Body of pancreas (tissue), 4 donors: ENCODE results near the gene PRSS56.

Source experiments
- POLR2A ChIP-seq, 3 donors: fragments of 450-650 bp; IDR thresholded peaks; one replicate each; pipeline ENCODE4 v1.6.1; 2016; ENCODE audit warnings: antibody characterized with exemption in 3 of 3, mild to moderate bottlenecking in 2 of 3
- TF ChIP-seq, protein P1 (sequence below), 7 experiments: fragments of 450-650 bp in 4 of 7; fragments of 200-600 bp in 3 of 7; sonication (generic) in 3 of 7; IDR thresholded peaks; one replicate each; pipeline ENCODE4 v1.5.1; 2016 to 2019; ENCODE audit warnings: antibody characterized with exemption in 7 of 7

DNA sequence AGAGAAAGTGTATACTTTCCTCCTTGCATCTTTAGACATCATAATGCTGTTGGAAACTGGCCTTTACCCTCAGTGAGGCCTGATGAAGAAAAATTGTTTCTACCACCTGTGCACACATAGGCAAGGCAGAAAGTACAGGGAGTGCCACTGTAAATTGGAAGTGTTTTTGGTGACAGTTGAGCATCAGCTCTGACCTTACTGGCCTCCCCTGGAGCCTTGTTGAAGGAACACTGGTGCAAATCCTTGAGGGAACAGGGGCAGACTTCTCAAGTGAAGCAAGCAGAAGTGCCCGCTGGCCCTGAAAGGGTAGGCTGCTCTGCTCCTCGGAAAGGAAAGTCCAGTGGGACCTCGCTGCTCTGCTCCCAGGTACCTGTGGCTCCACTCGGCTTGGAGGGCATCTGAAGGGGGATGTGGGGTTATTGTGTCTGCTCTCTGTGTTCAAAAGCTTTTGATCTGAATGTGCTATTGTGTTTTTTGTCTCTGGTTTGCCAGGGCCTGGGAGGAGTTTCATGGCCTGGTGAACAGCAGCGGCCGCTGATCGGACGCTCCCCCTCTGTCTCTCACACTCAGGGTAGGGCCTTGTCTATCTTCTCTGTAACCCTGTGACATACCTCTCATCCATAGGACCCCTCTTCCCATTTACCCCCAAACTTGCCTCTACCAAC, 53.7 kb downstream of the PRSS56 start:
- TF ChIP-seq, protein P1, sequence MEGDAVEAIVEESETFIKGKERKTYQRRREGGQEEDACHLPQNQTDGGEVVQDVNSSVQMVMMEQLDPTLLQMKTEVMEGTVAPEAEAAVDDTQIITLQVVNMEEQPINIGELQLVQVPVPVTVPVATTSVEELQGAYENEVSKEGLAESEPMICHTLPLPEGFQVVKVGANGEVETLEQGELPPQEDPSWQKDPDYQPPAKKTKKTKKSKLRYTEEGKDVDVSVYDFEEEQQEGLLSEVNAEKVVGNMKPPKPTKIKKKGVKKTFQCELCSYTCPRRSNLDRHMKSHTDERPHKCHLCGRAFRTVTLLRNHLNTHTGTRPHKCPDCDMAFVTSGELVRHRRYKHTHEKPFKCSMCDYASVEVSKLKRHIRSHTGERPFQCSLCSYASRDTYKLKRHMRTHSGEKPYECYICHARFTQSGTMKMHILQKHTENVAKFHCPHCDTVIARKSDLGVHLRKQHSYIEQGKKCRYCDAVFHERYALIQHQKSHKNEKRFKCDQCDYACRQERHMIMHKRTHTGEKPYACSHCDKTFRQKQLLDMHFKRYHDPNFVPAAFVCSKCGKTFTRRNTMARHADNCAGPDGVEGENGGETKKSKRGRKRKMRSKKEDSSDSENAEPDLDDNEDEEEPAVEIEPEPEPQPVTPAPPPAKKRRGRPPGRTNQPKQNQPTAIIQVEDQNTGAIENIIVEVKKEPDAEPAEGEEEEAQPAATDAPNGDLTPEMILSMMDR (IDR thresholded peaks at IDR 0.05) = no peak
- no peak for TF ChIP-seq POLR2A (IDR thresholded peaks at IDR 0.05)
